Prostate gland (tissue), 2 donors: ENCODE results near the gene TSPAN33. TPM values are rescaled to one million over a fixed set of nuclear protein-coding genes. Genes with fewer than 3 reads are reported as not detected.

Experiments used
- DNase-seq: peaks from one replicate; pipeline ENCODE4 v3.0.0-alpha.2; 2019; ENCODE audit warnings: low spot score
- H3K27ac ChIP-seq, 2 donors: fragments of 200-600 bp; sonication (generic); 2 replicates each; pipeline ENCODE4 v1.5.1; 2017 to 2019
- H3K27me3 ChIP-seq: fragments of 200-600 bp; sonication (generic); replicated peaks from 2 replicates; pipeline ENCODE4 v1.5.1; 2019; ENCODE audit not compliant: insufficient read depth
- H3K36me3 ChIP-seq, 2 donors: fragments of 200-600 bp; sonication (generic); 1 replicate in 1 of 2; 2 replicates in 1 of 2; pipeline versions ENCODE4 v1.5.1 to v1.8.1; 2017 to 2019
- H3K4me1 ChIP-seq: fragments of 200-600 bp; sonication (generic); replicated peaks from 2 replicates; pipeline ENCODE4 v1.5.1; 2019
- H3K4me3 ChIP-seq, 2 donors: fragments of 200-600 bp; sonication (generic); 2 replicates each; pipeline ENCODE4 v1.5.1; 2017 to 2019
- H3K9me3 ChIP-seq: fragments of 200-600 bp; sonication (generic); 2 replicates; pipeline ENCODE4 v1.5.1; 2017
- POLR2A ChIP-seq: fragments of 450-650 bp; IDR thresholded peaks from one replicate; pipeline ENCODE4 v1.6.1; 2016; ENCODE audit warnings: antibody characterized with exemption, mild to moderate bottlenecking
- POLR2AphosphoS5 ChIP-seq: sonication (generic); formaldehyde crosslinking; IDR thresholded peaks from one replicate; pipeline ENCODE4 v1.6.1; 2017; ENCODE audit warnings: antibody characterized with exemption
- WGBS: methylation state at CpG from one replicate; pipeline ENCODE4 v1.1.5; 2018; 5-methylcytosine and 5-hydroxymethylcytosine counted together
- intact Hi-C: fragments of 100-400 bp; cut with DNase I; formaldehyde crosslinking; loops from one replicate; pipeline ENCODE4 v1.14.2; 2022
- total RNA-seq, 2 donors: library from RNA; depleted of rRNA; stranded (reverse); fragments of >200 nt; gene quantifications; one replicate each; pipeline ENCODE4 v1.1.0, GENCODE V29; 2016
- TF ChIP-seq, protein P1 (sequence below), 4 experiments: fragments of 200-600 bp in 2 of 4; fragments of 450-650 bp in 2 of 4; sonication (generic) in 2 of 4; IDR thresholded peaks; 1 replicate in 3 of 4; 2 replicates in 1 of 4; pipeline ENCODE4 v1.5.1; 2016 to 2019; ENCODE audit warnings: antibody characterized with exemption in 4 of 4, mild to moderate bottlenecking in 2 of 4, moderate library complexity in 2 of 4

TSPAN33 gene
- total RNA-seq, 2 donors from 2014 or later = 8.4 to 47.7 TPM

DNA sequence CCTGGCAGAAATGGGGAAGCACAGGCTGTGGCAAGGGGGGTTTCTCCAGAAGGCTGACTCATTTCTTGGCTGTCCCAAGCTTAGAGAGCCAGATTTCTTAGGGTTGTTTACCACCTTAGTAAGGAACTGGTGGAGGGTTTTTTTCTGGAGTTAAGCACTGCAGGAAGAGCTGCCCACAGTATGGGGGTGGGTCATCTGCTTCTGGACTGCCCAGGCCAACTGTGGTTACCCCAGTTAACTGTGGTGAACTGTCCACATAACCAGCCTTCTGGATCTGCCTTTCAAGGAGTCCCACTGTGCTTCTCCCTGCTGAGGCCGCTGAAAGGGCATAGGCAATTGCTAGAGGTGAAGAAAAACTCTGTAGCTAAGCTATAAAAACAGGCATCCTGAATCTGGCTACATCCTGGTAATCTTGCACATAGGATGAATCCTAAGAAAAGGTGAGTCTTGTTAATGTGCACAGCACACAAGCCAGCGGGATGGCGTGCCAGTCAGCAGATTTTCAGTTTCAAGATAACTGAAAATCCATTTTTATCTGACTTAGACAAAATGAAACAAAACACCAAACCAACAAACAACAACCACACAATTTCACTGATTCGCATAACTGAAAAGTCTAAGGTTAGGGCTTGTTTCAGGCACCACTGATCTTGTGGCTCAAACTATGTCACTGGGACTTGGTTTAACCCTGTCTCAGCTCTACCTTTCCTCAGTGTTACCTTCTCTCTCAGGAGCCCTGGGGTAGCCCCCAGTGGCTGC lies 21.6 kb upstream of the TSPAN33 start:
- WGBS = 81% methylated on average over 4 of the region's 4 CpGs

DNA sequence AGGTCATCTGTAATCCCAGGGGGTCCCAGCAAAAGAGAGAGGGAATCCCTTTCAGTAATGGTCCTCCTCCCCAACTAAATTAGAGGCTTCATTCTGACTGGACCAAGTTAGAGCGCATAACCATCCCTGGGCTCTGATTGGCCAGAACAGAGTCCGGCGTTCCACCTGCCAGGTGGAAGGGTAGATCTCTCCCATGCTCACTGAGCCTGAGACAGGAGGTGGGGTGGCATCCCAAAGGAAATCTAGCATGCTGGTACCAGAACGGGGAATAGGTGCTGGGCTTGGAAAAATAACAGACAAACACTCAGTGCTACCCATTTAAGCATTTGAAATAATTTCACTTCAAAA lies 21.0 kb upstream of the TSPAN33 start:
- no peak for DNase-seq
- Histone ChIP-seq H3K27me3 (no peaks in the 10 kb centered on the region), H3K36me3 (no peaks in the 10 kb centered on the region), H3K9me3 (no peaks in the 10 kb centered on the region), H3K27ac (no peak overlapping the region), H3K4me3 (no peak overlapping the region), H3K4me1 (no peaks in the 10 kb centered on the region)
- intact Hi-C loops = no loop called here
- TF ChIP-seq POLR2AphosphoS5 (no peak), POLR2A (no peak)
- TF ChIP-seq, protein P1, sequence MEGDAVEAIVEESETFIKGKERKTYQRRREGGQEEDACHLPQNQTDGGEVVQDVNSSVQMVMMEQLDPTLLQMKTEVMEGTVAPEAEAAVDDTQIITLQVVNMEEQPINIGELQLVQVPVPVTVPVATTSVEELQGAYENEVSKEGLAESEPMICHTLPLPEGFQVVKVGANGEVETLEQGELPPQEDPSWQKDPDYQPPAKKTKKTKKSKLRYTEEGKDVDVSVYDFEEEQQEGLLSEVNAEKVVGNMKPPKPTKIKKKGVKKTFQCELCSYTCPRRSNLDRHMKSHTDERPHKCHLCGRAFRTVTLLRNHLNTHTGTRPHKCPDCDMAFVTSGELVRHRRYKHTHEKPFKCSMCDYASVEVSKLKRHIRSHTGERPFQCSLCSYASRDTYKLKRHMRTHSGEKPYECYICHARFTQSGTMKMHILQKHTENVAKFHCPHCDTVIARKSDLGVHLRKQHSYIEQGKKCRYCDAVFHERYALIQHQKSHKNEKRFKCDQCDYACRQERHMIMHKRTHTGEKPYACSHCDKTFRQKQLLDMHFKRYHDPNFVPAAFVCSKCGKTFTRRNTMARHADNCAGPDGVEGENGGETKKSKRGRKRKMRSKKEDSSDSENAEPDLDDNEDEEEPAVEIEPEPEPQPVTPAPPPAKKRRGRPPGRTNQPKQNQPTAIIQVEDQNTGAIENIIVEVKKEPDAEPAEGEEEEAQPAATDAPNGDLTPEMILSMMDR (IDR thresholded peaks at IDR 0.05) = no peak
- WGBS = 92% methylated on average over 4 of the region's 4 CpGs

More for the DNA sequence above, 21.6 kb upstream of the TSPAN33 start:
- H3K36me3 ChIP-seq = no peaks in the 10 kb centered on the region
- no peaks in the 10 kb centered on the region for H3K9me3 ChIP-seq
- no peak for DNase-seq
- intact Hi-C loops = no loop called here
- no peak overlapping the region for H3K27ac ChIP-seq
- no peaks in the 10 kb centered on the region for H3K4me1 ChIP-seq
- H3K27me3 ChIP-seq = no peaks in the 10 kb centered on the region
- TF ChIP-seq POLR2AphosphoS5 = no peak
- no peak for TF ChIP-seq POLR2A
- TF ChIP-seq, protein P1 (IDR thresholded peaks at IDR 0.05) = no peak
- no peak overlapping the region for H3K4me3 ChIP-seq

DNA sequence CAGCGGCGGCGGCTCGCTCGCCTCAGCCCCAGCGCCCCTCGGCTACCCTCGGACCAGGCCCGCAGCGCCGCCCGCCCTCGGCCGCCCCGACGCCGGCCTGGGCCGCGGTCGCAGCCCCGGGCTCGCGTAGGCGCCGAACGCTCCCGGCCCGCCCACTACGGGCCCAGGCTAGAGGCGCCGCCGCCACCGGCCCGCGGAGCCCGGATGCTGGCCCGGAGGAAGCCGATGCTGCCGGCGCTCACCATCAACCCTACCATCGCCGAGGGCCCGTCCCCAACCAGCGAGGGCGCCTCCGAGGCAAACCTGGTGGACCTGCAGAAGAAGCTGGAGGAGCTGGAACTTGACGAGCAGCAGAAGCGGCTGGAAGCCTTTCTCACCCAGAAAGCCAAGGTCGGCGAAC lies 18.2 kb upstream of the TSPAN33 start:
- 48% methylated on average over 25 of the region's 50 CpGs for WGBS
- H3K4me3 ChIP-seq = no peak overlapping the region
- DNase-seq = no peak
- H3K9me3 ChIP-seq = no peaks in the 10 kb centered on the region
- no peak for TF ChIP-seq POLR2A
- TF ChIP-seq, protein P1 (IDR thresholded peaks at IDR 0.05) = no peak
- no peak for TF ChIP-seq POLR2AphosphoS5
- intact Hi-C loops = no loop called here
- no peaks in the 10 kb centered on the region for H3K4me1 ChIP-seq
- H3K27ac ChIP-seq = no peak overlapping the region
- no peaks in the 10 kb centered on the region for H3K36me3 ChIP-seq
- no peaks in the 10 kb centered on the region for H3K27me3 ChIP-seq

DNA sequence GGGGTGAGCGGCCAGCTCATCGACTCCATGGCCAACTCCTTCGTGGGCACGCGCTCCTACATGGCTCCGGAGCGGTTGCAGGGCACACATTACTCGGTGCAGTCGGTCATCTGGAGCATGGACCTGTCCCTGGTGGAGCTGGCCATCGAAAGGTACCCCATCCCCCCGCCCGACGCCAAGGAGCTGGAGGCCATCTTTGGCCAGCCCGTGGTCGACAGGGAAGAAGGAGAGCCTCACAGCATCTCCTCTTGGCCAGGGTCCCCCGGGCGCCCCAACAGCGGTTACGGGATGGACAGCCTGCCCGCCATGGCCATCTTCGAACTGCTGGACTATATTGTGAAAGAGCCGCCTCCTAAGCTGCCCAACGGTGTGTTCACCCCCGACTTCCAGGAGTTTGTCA lies 17.4 kb upstream of the TSPAN33 start:
- Histone ChIP-seq H3K9me3 (no peaks in the 10 kb centered on the region), H3K27ac (no peak overlapping the region), H3K36me3 (no peaks in the 10 kb centered on the region), H3K27me3 (no peaks in the 10 kb centered on the region), H3K4me3 (no peak overlapping the region), H3K4me1 (no peaks in the 10 kb centered on the region)
- no peak for TF ChIP-seq POLR2A
- intact Hi-C loops = no loop called here
- WGBS = 97% methylated on average over 23 of the region's 24 CpGs
- DNase-seq = no peak

DNA sequence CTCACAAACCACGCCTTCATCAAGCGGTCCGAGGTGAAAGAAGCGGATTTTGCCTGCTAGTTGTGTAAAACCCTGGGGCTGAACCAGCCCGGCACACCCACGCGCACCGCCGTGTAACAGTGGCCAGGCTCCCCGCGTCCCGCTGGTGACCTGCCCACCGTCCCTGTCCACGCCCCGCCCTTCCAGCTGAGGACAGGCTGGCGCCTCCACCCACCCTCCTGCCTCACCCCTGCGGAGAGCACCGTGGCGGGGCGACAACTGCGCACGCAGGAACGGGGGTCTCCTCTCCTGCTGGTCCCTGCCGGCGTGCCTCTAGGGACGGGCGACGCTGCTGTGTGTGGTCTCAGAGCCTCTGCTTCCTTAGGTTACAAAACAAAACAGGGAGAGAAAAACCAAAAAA lies 16.9 kb upstream of the TSPAN33 start:
- H3K4me1 ChIP-seq = no peaks in the 10 kb centered on the region
- DNase-seq = no peak
- H3K27me3 ChIP-seq = no peaks in the 10 kb centered on the region
- intact Hi-C loops = no loop called here
- no peak overlapping the region for H3K27ac ChIP-seq
- H3K4me3 ChIP-seq = no peak overlapping the region
- TF ChIP-seq POLR2A = no peak
- TF ChIP-seq, protein P1 (IDR thresholded peaks at IDR 0.05) = no peak
- no peak for TF ChIP-seq POLR2AphosphoS5
- WGBS = 96% methylated on average over 28 of the region's 28 CpGs
- no peaks in the 10 kb centered on the region for H3K36me3 ChIP-seq
- H3K9me3 ChIP-seq = no peaks in the 10 kb centered on the region
